ENCODE data around the gene POLR2E. TPM values are rescaled to one million over a fixed set of nuclear protein-coding genes. Genes with fewer than 3 reads are reported as not detected.

Gene POLR2E
- total and polyA plus RNA-seq, 11 donors, result 116 to 220 (median 139) TPM

DNA sequence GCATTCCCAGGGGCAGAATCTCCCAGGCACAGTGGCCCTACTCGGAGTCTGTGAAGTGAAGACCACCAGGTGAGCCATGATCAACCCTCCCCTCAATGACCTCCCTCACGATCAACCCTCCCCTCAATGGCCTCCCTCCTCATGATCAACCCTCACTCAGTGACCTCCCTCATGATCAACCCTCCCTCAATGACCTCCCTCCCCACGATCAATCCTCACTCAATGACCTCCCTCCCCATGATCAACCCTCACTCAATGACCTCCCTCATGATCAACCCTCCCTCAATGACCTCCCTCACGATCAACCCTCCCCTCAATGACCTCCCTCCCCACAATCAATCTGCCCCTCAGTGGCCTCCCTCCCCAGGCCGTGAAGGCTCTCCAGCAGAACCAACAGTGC, 46.8 kb upstream of the POLR2E start:
- TF ChIP-seq, protein P1, sequence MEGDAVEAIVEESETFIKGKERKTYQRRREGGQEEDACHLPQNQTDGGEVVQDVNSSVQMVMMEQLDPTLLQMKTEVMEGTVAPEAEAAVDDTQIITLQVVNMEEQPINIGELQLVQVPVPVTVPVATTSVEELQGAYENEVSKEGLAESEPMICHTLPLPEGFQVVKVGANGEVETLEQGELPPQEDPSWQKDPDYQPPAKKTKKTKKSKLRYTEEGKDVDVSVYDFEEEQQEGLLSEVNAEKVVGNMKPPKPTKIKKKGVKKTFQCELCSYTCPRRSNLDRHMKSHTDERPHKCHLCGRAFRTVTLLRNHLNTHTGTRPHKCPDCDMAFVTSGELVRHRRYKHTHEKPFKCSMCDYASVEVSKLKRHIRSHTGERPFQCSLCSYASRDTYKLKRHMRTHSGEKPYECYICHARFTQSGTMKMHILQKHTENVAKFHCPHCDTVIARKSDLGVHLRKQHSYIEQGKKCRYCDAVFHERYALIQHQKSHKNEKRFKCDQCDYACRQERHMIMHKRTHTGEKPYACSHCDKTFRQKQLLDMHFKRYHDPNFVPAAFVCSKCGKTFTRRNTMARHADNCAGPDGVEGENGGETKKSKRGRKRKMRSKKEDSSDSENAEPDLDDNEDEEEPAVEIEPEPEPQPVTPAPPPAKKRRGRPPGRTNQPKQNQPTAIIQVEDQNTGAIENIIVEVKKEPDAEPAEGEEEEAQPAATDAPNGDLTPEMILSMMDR (IDR thresholded peaks at IDR 0.05), result no peak
- TF ChIP-seq POLR2A (IDR thresholded peaks at IDR 0.05), result no peak
- Histone ChIP-seq H3K27me3 (no peaks in the 10 kb centered on the region), H3K36me3 (peaks cover 0 to 46% (median 18%) of the 10 kb centered on the region in 9 donors), H3K27ac (no peak overlapping the region), H3K9me3 (no peaks in the 10 kb centered on the region), H3K4me1 (peaks cover 0 to 8% (median 0%) of the 10 kb centered on the region in 12 donors), H3K4me3 (no peak overlapping the region)
- intact Hi-C loops (cut with DNase I), result no loop called here
- 78 to 89% (median 85%) methylated on average over 5 of the region's 5 CpGs for WGBS, 4 donors
- ATAC-seq, result peak in 3 of 4 donors; percentile 38 to 54 (median 41)
- no peak for DNase-seq

GRCh38 chr19:1140272-1141027, 45.3 kb upstream of the POLR2E start:
- intact Hi-C loops (cut with DNase I), result no loop called here
- no peak overlapping the region for H3K27ac ChIP-seq
- no peaks in the 10 kb centered on the region for H3K9me3 ChIP-seq
- H3K4me3 ChIP-seq, result no peak overlapping the region
- peaks cover 0 to 22% (median 6%) of the 10 kb centered on the region in 12 donors for H3K4me1 ChIP-seq
- DNase-seq (no peak), ATAC-seq (peak in 1 of 4 donors; percentile 33)
- H3K27me3 ChIP-seq, result no peaks in the 10 kb centered on the region
- peaks cover 0 to 46% (median 9%) of the 10 kb centered on the region in 9 donors for H3K36me3 ChIP-seq
- TF ChIP-seq, protein P1 (IDR thresholded peaks at IDR 0.05), result no peak
- TF ChIP-seq POLR2A (IDR thresholded peaks at IDR 0.05), result no peak
- WGBS, 4 donors, result 94 to 96% (median 96%) methylated on average over 30 to 39 of the region's 39 CpGs

GRCh38 chr19:1139126-1139525, 44.0 kb upstream of the POLR2E start:
- Histone ChIP-seq H3K4me1 (peaks cover 0 to 36% (median 6%) of the 10 kb centered on the region in 12 donors), H3K27me3 (no peaks in the 10 kb centered on the region), H3K9me3 (no peaks in the 10 kb centered on the region), H3K36me3 (peaks cover 0 to 44% (median 9%) of the 10 kb centered on the region in 9 donors), H3K27ac (no peak overlapping the region), H3K4me3 (no peak overlapping the region)
- 87 to 93% (median 91%) methylated on average over 15 of the region's 15 CpGs for WGBS, 4 donors
- TF ChIP-seq POLR2A (IDR thresholded peaks at IDR 0.05), result no peak
- TF ChIP-seq, protein P1 (IDR thresholded peaks at IDR 0.05), result no peak
- intact Hi-C loops (cut with DNase I), result no loop called here
- DNase-seq (no peak), ATAC-seq (no peak)

DNA sequence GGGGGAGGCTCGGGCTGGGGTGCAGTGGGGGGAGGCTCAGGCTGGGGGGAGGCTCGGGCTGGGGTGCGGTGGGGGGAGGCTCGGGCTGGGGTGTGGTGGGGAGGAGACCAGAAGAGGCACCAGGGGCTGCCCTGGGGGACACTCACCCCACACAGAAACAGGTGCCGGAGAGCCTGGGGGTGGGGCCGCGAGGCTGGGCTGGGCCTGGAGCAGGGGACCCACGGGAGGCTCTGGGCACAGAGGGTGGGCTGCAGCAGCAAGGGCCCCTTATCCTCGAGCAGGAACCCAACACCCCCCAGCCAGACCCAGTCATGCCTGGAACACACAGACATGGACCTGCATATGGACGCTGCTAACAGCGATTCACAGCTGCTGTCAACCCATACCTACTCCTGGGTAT, 42.9 kb upstream of the POLR2E start:
- Histone ChIP-seq H3K27ac (no peak overlapping the region), H3K9me3 (no peaks in the 10 kb centered on the region), H3K4me1 (peaks cover 0 to 43% (median 6%) of the 10 kb centered on the region in 12 donors), H3K36me3 (peaks cover 0 to 34% (median 3%) of the 10 kb centered on the region in 9 donors), H3K4me3 (no peak overlapping the region), H3K27me3 (no peaks in the 10 kb centered on the region)
- DNase-seq (no peak), ATAC-seq (no peak)
- TF ChIP-seq, protein P1 (IDR thresholded peaks at IDR 0.05), result no peak
- no peak for TF ChIP-seq POLR2A (IDR thresholded peaks at IDR 0.05)
- intact Hi-C loops (cut with DNase I), result no loop called here
- WGBS, 4 donors, result 87 to 93% (median 89%) methylated on average over 2 to 10 of the region's 11 CpGs
